ENCODE measurements around the gene INA.

- no peak for TF ChIP-seq POLR2A (IDR thresholded peaks at IDR 0.05; ENCODE audit: low read depth, low read length)
- TF ChIP-seq PAX5 (IDR thresholded peaks at IDR 0.05; ENCODE audit: insufficient read depth, low read length, severe bottlenecking), result no peak
- no peak for TF ChIP-seq POLR2AphosphoS5 (IDR thresholded peaks at IDR 0.05; ENCODE audit: low read depth, low read length)
Observed at GRCh38 chr10:103265717-103266329, 11.1 kb upstream of the INA start.

Data from GM12891 (cell line).